Cardiac muscle cell (in vitro differentiated cells and primary cell): ENCODE results near the gene TAB3. TPM values are rescaled to one million over a fixed set of nuclear protein-coding genes. Genes with fewer than 3 reads are reported as not detected.

Experiments
- DNase-seq, 2 donors: peaks; one replicate each; pipeline versions ENCODE4 v3.0.0 to v3.0.0-alpha.2; 2010 to 2017; ENCODE audit warnings: low read depth in 1 of 2, low spot score in 1 of 2
- H3K27ac ChIP-seq: fragments of 200-600 bp; sonication (generic); 2 replicates; pipeline ENCODE4 v1.5.1; 2016
- H3K27me3 ChIP-seq: fragments of 200-600 bp; sonication (generic); 2 replicates; pipeline ENCODE4 v1.6.0; 2016; ENCODE audit warnings: control low read depth
- H3K36me3 ChIP-seq: fragments of 200-600 bp; sonication (generic); 2 replicates; pipeline ENCODE4 v1.5.1; 2016; ENCODE audit warnings: control low read depth
- H3K4me1 ChIP-seq: fragments of 200-600 bp; sonication (generic); 2 replicates; pipeline ENCODE4 v1.8.1; 2017; ENCODE audit warnings: low read depth, mild to moderate bottlenecking, mixed run types
- H3K4me3 ChIP-seq: fragments of 200-600 bp; sonication (generic); 2 replicates; pipeline ENCODE4 v1.5.1; 2016; ENCODE audit warnings: mild to moderate bottlenecking
- H3K9me3 ChIP-seq: fragments of 200-600 bp; sonication (generic); 2 replicates; pipeline ENCODE4 v1.5.1; 2017; ENCODE audit warnings: low read depth, mild to moderate bottlenecking, control low read depth
- polyA plus RNA-seq: library from polyadenylated mRNA; unstranded; fragments of >200 nt; fragmentation: Nextera tagmentation; extraction: Ambion mirVana; gene quantifications from 2 replicates; pipeline ENCODE4 v1.2.1, GENCODE V29; 2016
- total RNA-seq: library from RNA; depleted of rRNA; stranded (reverse); fragments of >200 nt; gene quantifications from 2 replicates; pipeline ENCODE4 v1.2.3, GENCODE V29; 2016
- TF ChIP-seq, protein P1 (sequence below): IDR thresholded peaks from 2 replicates; pipeline ENCODE4 v1.5.1; 2012; ENCODE audit warnings: low read depth, mild to moderate bottlenecking, low read length

TAB3 gene
- total and polyA plus RNA-seq, 2 experiments from 2014 or later: 10.1 to 32.3 TPM

DNA sequence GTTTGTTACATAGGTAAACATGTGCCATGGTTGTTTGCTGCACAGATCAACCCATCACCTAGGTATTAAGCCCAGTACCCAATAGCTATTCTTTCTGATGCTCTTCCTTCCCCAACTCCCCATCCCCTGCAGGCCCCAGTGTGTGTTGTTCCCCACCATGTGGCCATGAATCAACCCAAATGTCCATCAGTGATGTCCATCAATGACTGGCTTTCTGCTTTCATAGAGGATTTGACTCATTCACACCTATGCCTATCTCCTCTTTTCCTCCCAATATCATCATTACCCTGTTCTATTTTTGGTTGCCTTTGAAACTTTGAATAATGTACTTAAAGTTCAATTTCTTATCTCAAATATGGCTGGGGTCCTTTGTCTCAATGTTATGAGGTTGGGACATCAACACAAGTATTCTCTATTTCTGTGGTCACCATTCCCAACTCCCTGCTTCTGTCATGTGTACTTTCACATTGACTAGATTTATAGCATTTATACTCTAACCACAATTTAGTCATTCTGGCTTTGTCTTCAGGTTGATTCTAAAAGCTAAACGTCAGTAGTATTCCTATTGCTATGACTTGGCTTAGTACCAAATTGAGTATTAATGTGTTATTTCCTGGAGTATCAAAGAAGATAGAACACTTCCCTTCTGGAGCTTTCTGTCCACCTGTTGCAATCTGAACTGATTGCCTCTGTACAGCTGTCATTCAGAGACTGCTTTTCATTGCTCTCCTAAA is 107.2 kb downstream of the TAB3 start:
- no peak overlapping the region for H3K27ac ChIP-seq
- TF ChIP-seq, protein P1, sequence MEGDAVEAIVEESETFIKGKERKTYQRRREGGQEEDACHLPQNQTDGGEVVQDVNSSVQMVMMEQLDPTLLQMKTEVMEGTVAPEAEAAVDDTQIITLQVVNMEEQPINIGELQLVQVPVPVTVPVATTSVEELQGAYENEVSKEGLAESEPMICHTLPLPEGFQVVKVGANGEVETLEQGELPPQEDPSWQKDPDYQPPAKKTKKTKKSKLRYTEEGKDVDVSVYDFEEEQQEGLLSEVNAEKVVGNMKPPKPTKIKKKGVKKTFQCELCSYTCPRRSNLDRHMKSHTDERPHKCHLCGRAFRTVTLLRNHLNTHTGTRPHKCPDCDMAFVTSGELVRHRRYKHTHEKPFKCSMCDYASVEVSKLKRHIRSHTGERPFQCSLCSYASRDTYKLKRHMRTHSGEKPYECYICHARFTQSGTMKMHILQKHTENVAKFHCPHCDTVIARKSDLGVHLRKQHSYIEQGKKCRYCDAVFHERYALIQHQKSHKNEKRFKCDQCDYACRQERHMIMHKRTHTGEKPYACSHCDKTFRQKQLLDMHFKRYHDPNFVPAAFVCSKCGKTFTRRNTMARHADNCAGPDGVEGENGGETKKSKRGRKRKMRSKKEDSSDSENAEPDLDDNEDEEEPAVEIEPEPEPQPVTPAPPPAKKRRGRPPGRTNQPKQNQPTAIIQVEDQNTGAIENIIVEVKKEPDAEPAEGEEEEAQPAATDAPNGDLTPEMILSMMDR: no peak
- H3K36me3 ChIP-seq: no peaks in the 10 kb centered on the region
- H3K4me1 ChIP-seq: no peaks in the 10 kb centered on the region
- no peaks in the 10 kb centered on the region for H3K27me3 ChIP-seq
- H3K4me3 ChIP-seq: no peak overlapping the region
- no peak for DNase-seq
- no peaks in the 10 kb centered on the region for H3K9me3 ChIP-seq

DNA sequence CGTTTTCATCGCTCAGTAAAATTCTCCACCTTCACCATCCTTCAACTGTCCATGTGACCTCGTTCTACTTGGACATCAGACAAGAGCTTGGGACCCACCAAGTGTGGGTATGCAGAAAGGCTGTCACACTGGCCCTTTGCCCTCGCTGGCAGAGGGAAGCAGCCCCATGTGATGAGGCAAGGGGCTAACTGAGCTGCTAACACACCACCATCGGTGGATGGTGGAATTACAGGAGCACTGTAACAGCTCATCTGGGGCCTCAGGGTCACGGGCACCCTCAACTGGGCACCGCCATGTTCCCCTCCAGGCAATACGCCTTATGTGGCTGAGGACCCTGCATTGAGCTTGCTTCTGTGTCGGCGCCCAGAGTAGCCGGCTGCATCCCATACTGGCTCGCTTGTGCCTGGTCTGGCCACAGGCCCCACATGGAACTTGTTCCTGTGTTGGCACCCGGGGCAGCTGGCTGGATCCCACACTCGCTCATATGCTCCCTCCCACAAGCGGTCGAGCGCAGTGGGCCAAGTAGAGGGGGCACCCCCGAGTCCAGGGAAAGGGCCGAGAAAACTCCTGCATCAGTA is 109.5 kb downstream of the TAB3 start:
- no peaks in the 10 kb centered on the region for H3K4me1 ChIP-seq
- H3K9me3 ChIP-seq: no peaks in the 10 kb centered on the region
- H3K27ac ChIP-seq: no peak overlapping the region
- TF ChIP-seq, protein P1: no peak
- no peak overlapping the region for H3K4me3 ChIP-seq
- H3K27me3 ChIP-seq: no peaks in the 10 kb centered on the region
- no peak for DNase-seq
- H3K36me3 ChIP-seq: no peaks in the 10 kb centered on the region

DNA sequence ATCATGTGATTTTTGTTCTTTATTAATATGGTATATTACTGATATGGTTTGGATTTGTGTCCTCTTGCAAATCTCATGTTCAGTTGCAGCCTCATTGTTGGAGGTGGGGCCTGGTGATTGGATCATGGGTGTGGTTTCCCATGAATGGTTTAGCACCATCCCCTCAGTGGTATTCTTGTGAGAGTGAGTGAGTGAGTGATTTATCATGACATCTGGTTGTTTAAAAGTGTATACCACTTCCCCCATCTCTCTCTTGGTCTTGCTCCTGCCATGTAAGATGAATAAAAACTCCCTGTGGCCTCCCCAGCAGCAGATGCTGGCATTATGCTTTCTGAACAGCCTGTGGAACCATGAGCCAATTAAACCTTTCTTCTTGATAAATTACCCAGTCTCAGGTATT is 111.5 kb downstream of the TAB3 start:
- Histone ChIP-seq H3K9me3 (no peaks in the 10 kb centered on the region), H3K4me3 (no peak overlapping the region), H3K27me3 (no peaks in the 10 kb centered on the region), H3K27ac (no peak overlapping the region), H3K36me3 (no peaks in the 10 kb centered on the region), H3K4me1 (no peaks in the 10 kb centered on the region)
- no peak for DNase-seq
- TF ChIP-seq, protein P1: no peak

Other genes starting within 250 kb of the TAB3 start
- gene GK, start 235.8 kb downstream of the TAB3 start, total RNA-seq: 6.1 and 7.3 TPM in 2 replicates
- gene GK, start 235.8 kb downstream of the TAB3 start, polyA plus RNA-seq: 13.4 and 14.3 TPM in 2 replicates
- gene FTHL17, start 182.8 kb upstream of the TAB3 start, total RNA-seq: not detected in 2 replicates
- not detected in 2 replicates for gene FTHL17, start 182.8 kb upstream of the TAB3 start, polyA plus RNA-seq